Measurements from ENCODE around the gene FGD4.

DNA sequence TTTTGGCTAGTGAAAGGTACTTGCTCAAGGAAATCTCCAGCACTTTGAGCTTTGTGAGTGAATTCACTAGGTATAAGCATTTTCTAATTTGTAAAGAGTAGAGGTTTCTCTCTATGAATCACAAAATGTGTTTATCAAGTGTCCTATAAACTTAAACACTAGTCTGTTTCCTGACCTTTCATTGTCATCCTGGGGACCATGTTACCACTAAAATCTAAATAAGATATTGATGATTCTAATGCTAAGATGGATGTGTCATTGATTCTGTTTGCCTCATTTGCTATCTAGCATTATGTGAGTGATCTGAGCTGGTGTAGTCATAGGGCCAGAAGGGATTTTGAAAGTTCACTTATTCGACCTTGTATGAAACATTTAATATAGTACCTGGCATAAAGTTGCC, 199.3 kb downstream of the FGD4 start:
- TF ChIP-seq CTCF (IDR thresholded peaks at IDR 0.05) = no peak
- no peak for TF ChIP-seq EP300 (IDR thresholded peaks at IDR 0.05)
